Osteocyte (in vitro differentiated cells): ENCODE measurements around the gene FAM89A. TPM values are rescaled to one million over a fixed set of nuclear protein-coding genes. Genes with fewer than 3 reads are reported as not detected.

ENCODE experiments used
- DNase-seq: peaks from one replicate; pipeline ENCODE4 v3.0.0; 2021; ENCODE audit warnings: mixed read lengths; ENCODE audit not compliant: unreplicated experiment; ENCODE audit errors: extremely low spot score
- H3K27ac Mint-ChIP-seq: one replicate; pipeline ENCODE4 v1.8.0; 2021; ENCODE audit warnings: mild to moderate bottlenecking, mixed read lengths; ENCODE audit not compliant: unreplicated experiment
- H3K27me3 Mint-ChIP-seq: one replicate; pipeline ENCODE4 v1.8.0; 2021; ENCODE audit warnings: mixed read lengths; ENCODE audit not compliant: unreplicated experiment
- H3K36me3 Mint-ChIP-seq: one replicate; pipeline ENCODE4 v1.8.0; 2021; ENCODE audit warnings: mixed read lengths; ENCODE audit not compliant: unreplicated experiment
- H3K4me1 Mint-ChIP-seq: one replicate; pipeline ENCODE4 v1.8.0; 2021; ENCODE audit warnings: mixed read lengths; ENCODE audit not compliant: unreplicated experiment
- H3K4me3 Mint-ChIP-seq: one replicate; pipeline ENCODE4 v1.8.0; 2021; ENCODE audit warnings: mild to moderate bottlenecking, moderate library complexity, mixed read lengths; ENCODE audit not compliant: unreplicated experiment
- H3K9me3 Mint-ChIP-seq: one replicate; pipeline ENCODE4 v1.8.0; 2021; ENCODE audit warnings: mixed read lengths; ENCODE audit not compliant: unreplicated experiment
- total RNA-seq: library from RNA; stranded (reverse); gene quantifications from 2 replicates; pipeline ENCODE4 v1.2.1, GENCODE V29; 2021
- TF ChIP-seq, protein P1 (sequence below): fragments of 200-600 bp; sonication (generic); IDR thresholded peaks from 2 replicates; pipeline ENCODE4 v1.5.0; 2021; ENCODE audit warnings: antibody characterized with exemption, mild to moderate bottlenecking, moderate library complexity

The FAM89A gene
- total RNA-seq, 1 donor from 2014 or later = 14.8 TPM

DNA sequence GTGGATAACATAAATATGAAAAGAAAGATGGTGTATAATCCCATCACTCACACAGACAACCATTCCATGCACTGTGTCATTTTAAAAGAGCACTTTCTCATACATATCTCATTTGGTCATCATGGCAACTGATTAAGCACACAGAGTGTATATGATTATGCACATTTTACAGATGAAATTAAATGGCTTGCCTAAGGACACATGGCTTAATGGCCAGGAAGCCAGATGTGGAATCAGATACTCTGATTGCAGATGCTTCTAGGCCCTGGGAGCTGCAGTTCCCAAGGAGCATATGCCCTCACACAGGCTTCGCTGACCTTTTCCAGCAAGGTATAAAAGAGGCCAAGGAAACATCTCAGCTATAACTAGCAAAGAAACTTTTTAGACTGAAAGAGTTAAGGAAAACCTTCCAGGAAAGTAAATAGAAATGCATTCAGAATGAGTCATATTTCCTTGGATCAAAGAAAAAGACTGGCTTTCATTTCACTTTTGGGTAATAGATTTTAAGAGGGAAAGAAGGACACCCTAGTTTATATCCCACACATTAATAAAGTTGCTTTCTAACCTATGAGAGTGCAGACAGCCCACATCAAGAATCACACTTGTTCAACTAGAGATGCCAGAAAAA lies 19.6 kb upstream of the FAM89A start:
- TF ChIP-seq, protein P1, sequence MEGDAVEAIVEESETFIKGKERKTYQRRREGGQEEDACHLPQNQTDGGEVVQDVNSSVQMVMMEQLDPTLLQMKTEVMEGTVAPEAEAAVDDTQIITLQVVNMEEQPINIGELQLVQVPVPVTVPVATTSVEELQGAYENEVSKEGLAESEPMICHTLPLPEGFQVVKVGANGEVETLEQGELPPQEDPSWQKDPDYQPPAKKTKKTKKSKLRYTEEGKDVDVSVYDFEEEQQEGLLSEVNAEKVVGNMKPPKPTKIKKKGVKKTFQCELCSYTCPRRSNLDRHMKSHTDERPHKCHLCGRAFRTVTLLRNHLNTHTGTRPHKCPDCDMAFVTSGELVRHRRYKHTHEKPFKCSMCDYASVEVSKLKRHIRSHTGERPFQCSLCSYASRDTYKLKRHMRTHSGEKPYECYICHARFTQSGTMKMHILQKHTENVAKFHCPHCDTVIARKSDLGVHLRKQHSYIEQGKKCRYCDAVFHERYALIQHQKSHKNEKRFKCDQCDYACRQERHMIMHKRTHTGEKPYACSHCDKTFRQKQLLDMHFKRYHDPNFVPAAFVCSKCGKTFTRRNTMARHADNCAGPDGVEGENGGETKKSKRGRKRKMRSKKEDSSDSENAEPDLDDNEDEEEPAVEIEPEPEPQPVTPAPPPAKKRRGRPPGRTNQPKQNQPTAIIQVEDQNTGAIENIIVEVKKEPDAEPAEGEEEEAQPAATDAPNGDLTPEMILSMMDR = no peak

DNA sequence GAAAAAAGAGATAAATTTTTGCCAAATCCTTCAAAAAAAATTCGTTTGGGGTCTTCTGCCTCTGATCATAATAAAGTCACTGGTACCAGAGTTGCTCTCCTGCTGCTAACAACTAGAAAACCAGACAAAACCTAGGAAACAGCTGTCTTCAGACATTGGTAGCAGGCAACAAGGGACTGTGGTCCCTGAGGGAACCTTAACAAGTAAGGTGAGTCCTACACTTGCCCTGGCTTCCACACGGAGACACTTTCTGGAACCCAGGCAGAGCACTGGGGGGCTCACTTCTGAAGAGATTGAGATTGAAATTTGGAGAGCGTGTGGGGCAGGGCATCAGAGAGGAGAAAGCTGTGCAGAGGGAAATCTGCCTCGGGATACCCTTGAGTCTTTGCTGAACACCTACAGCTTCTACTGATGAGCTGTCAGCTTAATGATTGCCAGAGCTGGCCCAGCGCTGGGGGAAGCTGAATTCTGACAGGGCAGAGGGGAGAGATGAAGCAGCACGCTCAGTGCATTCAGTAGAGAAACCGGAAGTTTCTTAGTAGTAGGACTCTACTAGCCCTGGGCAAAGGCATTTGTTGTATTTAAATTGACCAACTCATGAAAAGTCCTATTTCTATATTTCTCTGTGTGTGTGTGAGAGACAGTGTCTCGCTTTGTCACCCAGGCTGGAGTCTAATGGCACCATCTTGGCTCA lies 18.5 kb upstream of the FAM89A start:
- no peak overlapping the region for H3K27ac Mint-ChIP-seq
- H3K36me3 Mint-ChIP-seq = no peaks in the 10 kb centered on the region
- no peaks in the 10 kb centered on the region for H3K9me3 Mint-ChIP-seq
- DNase-seq = no peak
- peaks cover under 1% of the 10 kb centered on the region for H3K27me3 Mint-ChIP-seq
- TF ChIP-seq, protein P1 = no peak
- no peak overlapping the region for H3K4me3 Mint-ChIP-seq
- H3K4me1 Mint-ChIP-seq = peaks cover 10% of the 10 kb centered on the region

More for the DNA sequence above, 19.6 kb upstream of the FAM89A start:
- Mint-ChIP-seq H3K36me3 (no peaks in the 10 kb centered on the region), H3K27me3 (no peaks in the 10 kb centered on the region), H3K4me1 (peaks cover 10% of the 10 kb centered on the region), H3K4me3 (no peak overlapping the region), H3K9me3 (no peaks in the 10 kb centered on the region), H3K27ac (no peak overlapping the region)
- DNase-seq = no peak

DNA sequence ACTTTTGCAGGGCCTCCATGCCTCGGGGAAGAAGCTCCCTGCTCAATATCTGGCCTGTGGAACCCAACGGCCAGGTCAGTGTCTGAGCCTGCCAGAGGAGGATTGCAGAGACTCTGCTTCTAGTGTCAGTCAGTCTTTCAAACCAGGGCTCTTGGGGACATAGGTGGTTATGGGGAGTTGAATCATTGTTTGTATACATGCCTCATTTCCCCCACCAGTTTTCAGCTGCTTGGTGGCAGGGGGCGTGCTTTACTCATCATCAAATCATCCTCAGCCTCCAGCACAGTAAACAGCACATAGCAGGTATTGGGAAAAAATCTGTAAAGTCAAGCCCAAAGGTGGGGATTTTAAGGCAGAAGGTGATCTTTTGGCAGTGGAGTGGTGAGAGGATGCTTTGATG lies 17.4 kb upstream of the FAM89A start:
- Mint-ChIP-seq H3K27ac (no peak overlapping the region), H3K4me3 (no peak overlapping the region), H3K9me3 (no peaks in the 10 kb centered on the region), H3K27me3 (peaks cover 8% of the 10 kb centered on the region), H3K4me1 (peaks cover 8% of the 10 kb centered on the region), H3K36me3 (no peaks in the 10 kb centered on the region)
- no peak for DNase-seq
- TF ChIP-seq, protein P1 = no peak

DNA sequence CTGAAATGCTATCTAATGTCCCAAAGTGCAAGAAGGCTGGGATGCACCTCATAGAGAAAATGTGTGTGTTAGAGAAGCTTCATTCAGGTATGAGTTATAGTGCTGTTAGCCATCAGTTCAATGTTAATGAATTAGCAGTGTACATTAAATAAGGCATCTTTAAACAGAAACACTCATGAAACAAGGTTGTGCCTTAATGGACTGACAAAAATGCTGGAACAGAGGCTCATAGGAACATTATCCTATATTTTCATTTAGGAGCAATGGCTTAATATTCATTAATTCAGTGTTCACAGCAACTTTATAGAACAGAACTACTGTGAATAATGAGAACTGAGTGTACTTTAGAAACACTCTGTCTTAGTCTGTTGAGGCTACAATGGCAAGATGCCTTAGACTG lies 15.2 kb upstream of the FAM89A start:
- Mint-ChIP-seq H3K36me3 (no peaks in the 10 kb centered on the region), H3K4me3 (no peak overlapping the region), H3K27me3 (peaks cover 8% of the 10 kb centered on the region), H3K4me1 (peaks cover 8% of the 10 kb centered on the region), H3K27ac (no peak overlapping the region), H3K9me3 (no peaks in the 10 kb centered on the region)
- TF ChIP-seq, protein P1 = no peak
- no peak for DNase-seq

DNA sequence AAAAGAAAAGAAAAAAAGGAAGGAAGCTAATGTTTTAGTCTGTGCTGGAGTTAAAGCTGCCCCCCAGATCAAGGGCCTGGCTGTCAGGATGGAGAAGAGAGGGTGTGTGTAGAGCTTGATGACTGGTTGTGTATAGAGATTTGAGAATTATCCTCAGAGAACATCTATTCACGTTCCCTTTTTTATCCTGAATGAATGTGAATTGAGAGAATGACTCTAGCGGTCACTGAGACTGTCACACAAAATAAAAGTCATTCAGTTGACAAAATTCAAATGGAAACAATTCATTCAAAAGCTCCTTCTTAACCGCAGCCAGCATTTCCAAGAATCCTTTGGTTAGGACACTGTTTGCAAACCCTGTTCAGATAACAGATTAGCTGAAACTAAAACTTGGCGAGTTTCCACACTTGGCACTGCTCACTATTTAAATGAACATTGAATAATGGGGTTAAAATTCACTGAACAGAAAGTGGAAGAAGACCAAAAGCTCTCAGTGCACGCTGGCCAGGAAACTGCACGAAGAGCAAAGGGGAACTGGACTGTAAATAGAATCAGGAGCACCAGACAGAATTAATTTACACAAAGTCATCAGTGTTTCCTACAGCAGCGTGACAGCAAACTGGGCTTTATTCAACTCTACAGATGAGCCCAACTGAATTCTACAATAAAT lies 13.6 kb upstream of the FAM89A start:
- peaks cover 1% of the 10 kb centered on the region for H3K4me1 Mint-ChIP-seq
- no peak overlapping the region for H3K4me3 Mint-ChIP-seq
- H3K36me3 Mint-ChIP-seq = no peaks in the 10 kb centered on the region
- H3K27ac Mint-ChIP-seq = no peak overlapping the region
- H3K9me3 Mint-ChIP-seq = no peaks in the 10 kb centered on the region
- TF ChIP-seq, protein P1 = no peak
- no peak for DNase-seq
- peaks cover 10% of the 10 kb centered on the region for H3K27me3 Mint-ChIP-seq
